Measurements from ENCODE around the gene PROX2. TPM values are rescaled to one million over a fixed set of nuclear protein-coding genes. Genes with fewer than 3 reads are reported as not detected.
A peak's percentile ranks its signal among the peaks of the same experiment; 100 is the strongest.

PROX2 gene
- total and polyA plus RNA-seq, 9 of the 15 experiments (the other 6 are each of a cell fraction or from before 2014, with no cell fraction given): not detected

GRCh38 chr14:74881431-74882102, 5.6 kb upstream of the PROX2 start, which contains the start of gene DLST (continued):
- peak; percentile 95 for TF ChIP-seq ZBTB40 (IDR thresholded peaks at IDR 0.05)
- TF ChIP-seq ZBTB40 (CRISPR knock-in tag; IDR thresholded peaks at IDR 0.05): no peak
